HG03442 (cell line): Measurements from ENCODE around the gene ARHGAP31.

ENCODE experiments used
- ATAC-seq: cut with Tn5 transposase; IDR thresholded peaks from one replicate; pipeline ENCODE4 v1.9.1; 2021; ENCODE audit warnings: mild to moderate bottlenecking, moderate library complexity; ENCODE audit not compliant: unreplicated experiment

Gene ARHGAP31

DNA sequence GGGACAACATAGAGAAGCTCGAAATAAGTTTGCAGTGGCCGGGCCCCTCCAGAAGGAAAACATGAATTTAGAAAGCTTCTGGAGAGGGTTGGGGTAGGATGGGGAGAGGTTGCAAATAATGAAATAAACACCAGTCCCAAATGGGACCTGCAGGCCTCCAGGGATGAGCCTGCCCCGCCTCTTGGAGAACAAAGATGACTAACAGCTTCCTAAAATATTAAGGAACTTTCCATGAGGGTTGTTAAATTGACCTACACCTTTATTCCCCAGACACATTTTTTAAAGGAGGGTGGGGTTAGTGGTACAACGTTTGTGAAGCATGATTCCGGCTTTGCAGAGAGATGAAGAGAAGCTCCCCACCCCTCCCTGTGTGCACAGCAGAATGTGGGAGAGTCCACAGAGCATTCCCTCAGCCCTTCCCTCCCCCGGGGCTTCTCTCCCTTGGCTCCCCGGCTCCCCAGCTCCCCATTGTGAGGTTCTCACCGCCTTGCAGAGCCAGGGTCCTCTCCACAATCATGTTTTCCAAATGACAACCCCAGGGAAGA, 84.1 kb downstream of the ARHGAP31 start:
- no peak for ATAC-seq

DNA sequence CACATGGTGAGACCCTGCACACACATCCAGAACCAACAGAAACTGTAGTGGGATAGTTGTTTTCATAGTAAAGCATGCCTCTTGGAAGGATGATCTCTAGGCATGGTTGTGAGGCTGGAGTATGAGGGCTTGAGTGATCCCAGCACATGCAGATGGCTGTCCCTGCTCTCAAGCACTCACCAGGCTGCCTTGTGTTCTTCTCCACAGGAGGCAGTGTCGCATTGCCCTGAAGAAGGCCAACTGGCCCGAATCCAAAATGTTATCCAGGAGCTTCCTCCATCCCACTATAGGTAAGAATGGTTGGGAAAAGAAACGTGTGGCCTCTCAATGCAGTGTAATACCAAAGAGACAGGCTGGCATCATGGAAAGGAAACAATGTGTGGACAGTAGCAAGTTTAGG, 86.5 kb downstream of the ARHGAP31 start:
- ATAC-seq, result no peak

DNA sequence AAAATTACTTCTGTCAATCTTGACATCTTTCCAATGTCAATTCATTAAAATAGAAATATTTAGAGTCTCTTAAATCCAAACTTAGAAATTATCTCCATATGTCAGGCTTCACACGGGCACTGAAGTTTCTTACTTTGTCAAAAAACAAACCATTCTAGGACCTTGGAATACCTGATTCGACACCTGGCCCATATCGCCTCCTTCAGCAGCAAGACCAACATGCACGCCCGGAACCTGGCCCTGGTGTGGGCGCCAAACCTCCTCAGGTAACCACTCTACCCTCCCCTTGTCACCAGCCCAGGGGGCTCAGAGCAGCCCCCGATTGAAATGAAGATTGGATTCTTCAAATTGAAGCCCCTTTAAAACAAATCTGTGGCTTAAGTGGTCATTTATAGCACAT, 88.0 kb downstream of the ARHGAP31 start:
- ATAC-seq, result no peak

DNA sequence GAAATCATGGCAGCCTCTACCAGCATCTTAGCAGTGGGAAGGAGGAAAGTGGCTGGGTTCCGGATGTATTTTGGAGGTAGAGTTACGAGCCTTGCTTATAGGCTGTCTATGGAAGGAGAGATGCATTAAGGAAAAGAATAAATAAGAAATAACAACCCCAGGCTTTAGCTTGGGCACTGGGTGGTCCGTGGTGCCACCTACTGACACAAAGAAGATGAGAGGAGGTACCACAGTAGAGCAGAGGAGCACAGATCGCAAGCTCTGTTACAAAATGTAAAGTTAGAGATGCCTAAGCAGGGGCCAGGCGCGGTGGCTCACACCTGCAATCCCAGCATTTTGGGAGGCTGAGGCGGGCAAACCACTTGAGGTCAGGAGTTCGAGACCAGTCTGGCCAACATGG, 94.4 kb downstream of the ARHGAP31 start:
- ATAC-seq, result no peak

DNA sequence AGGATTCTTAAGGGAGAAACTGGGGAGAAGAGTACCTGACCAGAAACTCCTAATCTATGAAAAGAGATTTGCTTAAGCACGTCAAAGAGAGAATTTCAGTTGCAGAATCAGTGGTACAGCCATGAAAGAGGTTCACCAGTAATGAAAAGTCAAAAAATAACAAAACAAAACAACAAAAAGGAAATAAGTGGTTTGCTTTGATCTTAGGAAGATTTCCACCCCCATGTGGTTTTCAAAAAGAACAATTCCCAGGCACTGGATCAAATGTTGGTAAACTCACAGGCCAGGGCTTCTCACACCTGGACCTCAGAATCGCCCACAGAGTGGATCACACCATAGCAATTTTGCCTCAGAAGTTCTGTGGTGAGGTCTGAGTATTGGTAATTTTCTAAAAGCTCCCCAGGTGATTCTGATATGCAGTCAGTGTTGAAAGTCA, 101.8 kb downstream of the ARHGAP31 start:
- ATAC-seq, result peak; percentile 87

DNA sequence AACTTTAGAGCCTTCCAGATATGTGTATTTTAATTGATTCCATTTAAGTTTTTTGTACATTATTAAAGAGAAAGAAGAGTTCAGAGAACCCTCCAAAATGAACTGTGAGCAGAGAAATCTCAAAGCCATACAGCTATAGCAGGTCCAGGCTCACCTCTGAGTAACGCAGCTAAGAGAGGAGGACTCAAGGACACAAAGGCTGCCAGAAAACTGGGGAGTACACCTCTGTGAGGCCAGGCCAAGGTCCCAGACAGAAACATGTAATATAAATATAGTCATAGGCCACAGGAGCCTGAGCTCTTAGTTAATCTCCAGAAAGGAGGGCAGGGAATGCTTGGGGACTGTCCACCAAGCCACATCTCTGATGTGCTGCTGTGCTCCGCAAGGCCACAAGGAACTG, 102.7 kb downstream of the ARHGAP31 start:
- ATAC-seq, result no peak

DNA sequence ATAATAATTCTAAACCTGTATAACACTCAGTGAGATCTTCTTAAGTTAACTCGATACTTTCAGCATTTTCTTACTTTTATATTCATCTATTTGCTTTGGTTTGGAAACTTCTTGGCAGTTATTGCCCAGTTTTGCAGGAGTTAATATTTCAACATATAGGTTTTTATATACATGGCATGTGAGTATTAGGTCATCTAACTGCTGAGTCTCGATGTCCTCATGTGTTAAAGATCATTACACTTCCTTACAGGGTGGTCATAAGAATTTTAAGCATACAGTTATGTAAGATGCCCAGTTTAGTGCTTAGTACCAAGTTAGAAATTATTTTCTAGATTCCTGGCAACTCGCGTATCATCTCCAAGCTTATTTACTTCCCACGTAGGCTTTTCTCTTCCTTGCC, 106.3 kb downstream of the ARHGAP31 start:
- no peak for ATAC-seq

DNA sequence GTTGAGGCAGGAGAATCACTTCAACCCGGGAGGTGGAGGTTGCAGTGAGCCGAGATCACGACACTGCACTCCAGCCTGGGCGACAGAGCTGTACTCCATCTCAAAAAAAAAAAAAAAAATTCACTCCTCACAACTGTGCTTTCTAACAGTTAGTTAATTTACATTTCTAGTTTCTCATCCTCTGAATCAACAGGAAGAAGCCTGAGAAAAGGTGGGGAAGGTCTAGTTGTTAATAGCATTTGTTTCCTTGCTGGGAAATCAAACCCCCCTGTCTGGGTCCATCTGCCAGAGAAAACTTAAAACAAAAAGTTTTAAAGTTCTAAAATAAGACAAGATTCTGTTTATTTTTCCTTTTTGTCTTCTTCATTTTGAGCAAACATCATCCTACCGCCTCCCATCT, 106.9 kb downstream of the ARHGAP31 start:
- ATAC-seq, result peak; percentile 37

DNA sequence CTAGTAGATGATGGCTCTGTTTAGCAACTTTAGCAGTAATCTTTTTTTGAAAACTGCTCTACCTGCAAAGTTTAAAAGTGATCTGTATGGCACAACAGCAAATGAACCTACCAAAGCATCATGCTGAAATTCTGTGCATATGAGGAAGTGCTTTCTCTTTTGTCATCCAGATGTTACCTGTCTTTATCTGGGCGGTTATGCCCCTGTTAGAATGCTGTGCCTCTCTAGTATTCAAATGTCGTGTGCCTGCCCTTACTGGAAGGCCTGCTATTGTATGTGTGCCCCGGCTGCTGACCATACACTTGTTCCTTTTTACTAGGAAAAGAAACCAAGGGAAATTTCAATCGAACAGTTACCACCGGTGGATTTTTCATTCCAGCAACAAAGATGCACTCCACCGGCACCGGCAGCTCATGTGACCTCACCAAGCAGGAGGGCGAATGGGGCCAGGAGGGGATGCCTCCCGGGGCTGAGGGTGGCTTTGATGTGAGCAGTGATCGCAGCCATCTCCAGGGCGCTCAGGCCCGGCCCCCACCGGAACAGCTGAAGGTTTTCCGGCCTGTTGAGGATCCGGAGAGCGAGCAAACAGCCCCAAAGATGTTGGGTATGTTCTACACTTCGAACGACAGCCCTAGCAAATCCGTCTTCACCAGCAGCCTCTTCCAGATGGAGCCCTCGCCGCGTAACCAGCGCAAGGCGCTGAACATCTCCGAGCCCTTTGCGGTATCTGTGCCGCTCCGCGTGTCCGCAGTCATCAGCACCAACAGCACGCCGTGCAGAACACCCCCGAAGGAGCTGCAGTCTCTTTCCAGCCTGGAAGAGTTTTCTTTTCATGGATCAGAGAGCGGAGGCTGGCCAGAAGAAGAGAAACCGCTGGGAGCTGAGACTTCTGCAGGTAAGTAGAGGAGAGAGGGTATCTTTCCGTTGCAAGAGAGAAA, 107.6 kb downstream of the ARHGAP31 start:
- ATAC-seq, result peak; percentile 64

DNA sequence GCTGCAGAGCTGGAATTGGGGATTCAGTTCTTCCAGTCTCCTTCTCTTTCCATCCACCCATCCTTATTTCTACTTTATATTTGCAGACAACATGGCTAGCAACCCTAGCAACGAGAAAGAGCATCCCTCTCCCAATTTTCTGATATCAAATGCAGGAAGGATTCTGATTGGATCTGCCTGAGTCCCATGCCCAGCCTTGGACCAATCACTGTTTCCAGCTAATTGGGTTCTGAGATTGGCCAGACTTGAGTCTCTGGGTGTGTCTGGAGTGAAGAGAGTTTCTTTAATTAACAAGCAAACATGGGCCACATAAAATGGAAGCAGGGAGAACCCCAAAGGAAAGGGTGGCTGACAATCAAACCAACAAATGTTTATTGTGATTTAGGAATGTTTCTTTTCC, 108.6 kb downstream of the ARHGAP31 start:
- no peak for ATAC-seq

DNA sequence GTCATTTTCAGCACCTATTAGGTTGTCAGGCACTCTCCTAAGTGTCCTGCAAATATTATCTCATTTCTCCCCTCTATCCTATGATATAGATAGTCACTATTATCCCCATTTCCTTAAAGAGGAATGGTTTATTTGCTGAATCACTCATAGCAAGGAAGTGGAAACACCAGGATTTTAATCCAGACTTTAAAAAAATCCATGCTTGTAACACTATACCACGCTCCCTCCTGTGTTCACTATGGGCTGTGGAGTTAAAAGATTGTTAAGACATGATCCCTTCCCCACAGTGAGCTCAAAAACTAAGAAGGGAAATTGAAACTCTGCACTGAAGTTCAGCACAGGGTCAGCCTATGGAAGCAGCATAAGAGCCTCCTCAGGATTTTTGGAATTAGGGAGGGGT, 109.0 kb downstream of the ARHGAP31 start:
- no peak for ATAC-seq

DNA sequence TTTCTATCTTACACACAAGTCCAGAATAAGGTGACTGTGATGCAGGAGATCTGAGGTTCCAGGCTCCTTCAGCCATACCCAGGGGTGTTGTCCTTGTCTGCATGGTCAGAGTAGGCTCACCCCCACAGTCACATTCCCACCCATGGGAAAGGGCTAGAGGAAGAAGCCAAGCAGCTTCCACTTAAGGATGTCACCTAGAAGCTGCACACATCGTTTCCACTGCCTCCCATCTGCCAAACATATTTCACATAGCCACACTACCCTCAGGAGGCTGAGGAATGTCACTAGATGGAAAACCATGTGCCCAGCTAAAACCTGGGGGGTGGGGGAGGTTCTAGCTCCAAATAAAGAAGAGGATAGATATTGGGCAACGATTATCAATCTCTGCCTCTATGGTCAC, 111.1 kb downstream of the ARHGAP31 start:
- no peak for ATAC-seq

DNA sequence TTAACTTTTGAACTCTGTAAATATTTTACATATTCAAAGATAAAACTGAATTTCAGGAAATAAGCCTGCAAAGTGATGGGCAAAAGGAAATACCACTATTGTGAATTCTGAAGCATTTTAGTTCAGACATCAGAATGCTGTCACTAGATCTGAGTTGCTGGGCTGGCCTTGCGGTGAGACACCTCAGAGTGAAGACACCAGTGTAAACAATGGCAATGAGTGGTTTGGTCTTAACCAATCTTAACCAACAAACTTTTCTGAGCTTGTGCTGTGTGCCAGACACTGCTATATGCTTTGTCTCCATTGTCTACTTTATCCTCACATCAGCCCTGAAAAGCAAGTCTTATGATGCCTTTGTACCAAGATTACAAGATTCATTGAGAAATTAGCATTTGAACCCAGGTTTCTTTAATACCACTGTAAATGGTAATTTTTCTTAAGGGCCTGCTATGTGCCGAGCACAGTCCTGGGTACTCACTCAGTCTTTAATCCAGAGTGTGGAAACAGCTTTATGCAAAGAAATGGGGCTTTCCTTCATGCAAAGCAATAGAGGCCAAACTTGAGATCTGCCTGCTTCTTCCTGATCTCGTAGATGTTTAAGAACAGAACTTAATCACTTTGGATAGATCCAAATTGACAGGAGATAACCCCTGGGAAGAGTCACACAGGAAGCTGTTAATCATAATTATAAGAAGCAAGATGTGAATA, 114.2 kb downstream of the ARHGAP31 start:
- peak; percentile 75 for ATAC-seq

DNA sequence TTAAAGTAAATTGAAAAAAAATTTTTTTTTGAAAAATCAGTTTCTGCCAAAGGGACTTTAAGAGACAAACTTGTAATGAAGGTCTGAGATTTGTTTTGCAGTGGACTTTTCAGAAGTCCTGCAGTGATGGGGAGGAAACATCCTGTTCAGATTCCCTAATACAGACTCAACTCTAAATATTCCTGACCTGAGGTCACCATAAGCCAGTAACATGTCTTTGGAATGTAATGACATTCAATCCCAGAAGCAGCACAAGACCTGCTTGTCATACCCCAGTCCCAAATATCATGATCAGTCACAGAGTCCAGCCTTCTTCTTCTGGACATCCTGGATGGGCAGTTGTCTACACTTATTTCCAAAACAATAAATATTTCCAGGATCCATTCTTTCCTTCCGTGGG, 115.7 kb downstream of the ARHGAP31 start:
- no peak for ATAC-seq

DNA sequence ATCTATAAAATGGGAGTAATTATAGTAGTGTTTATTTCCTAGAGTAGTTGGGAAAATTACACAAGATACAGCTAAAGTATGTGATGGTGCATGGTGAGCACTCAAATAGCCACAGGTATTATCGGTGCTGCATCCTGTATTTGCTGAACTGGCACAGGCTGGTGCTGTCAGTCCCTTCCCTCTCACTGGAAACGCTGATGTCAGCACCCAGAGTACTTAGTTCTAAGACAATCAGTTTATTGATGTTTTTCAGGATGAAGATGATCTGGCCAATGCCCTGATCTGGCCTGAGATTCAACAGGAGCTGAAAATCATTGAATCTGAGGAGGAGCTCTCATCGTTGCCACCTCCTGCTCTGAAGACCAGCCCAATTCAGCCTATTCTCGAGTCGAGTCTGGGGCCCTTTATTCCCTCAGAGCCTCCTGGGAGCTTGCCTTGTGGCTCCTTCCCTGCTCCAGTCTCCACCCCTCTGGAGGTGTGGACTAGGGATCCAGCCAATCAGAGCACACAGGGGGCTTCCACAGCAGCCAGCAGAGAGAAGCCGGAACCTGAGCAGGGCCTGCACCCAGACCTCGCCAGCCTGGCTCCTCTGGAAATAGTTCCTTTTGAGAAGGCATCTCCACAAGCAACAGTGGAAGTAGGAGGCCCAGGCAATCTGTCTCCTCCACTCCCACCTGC, 119.6 kb downstream of the ARHGAP31 start:
- ATAC-seq, result no peak

DNA sequence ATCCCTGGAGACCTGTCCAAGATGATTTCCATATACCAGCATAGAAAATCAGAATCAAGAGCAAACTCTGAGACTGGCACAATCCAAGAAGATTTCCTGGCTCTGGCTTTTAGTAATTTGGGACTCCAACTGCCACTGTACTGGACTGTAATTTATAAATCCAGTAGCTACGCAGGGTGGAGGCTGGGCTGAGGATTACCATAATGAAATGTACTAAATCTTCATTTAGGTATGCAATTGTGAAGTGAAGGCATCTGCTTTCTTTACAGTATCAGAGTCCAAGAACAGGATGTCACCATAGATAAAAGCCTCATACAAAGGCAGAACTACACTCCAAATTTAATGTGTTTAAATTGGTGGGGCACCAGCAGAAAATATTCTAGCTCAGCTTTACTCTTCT, 122.7 kb downstream of the ARHGAP31 start:
- no peak for ATAC-seq

DNA sequence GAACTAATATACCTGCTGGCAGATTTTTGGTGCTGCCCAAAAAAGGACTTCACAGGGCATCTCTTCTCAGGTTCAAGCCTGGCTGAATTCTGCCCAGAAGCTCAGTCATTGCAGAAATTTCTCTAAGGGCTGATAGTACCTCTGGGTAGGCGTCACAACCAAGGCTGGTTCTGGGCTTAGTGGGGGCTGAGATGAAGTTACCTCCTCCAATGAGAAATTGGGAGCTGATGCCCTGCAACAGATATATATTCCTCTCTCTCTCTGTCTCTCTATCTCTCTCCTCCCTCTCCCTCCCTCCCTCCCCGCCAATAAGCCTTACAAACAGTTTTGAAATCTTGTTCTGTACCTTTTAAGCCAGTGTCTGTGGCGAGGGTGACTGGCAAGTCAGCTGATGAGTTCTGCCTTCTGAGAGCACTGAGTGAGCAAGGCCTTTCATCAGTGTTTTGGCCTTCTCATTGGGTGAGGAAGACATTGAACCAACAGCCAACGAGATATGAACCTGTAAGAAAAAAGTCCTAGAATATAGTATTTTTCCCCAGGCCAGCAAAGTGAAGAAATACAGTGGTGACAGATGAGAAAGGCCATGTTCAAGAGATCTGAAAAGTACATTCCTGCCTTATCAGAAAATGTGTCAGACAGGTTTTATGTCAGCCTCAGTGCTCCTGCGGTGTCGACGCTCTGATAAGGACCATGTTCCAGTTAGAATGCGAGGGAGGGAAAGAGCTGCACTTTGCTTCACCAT, 123.8 kb downstream of the ARHGAP31 start:
- no peak for ATAC-seq

DNA sequence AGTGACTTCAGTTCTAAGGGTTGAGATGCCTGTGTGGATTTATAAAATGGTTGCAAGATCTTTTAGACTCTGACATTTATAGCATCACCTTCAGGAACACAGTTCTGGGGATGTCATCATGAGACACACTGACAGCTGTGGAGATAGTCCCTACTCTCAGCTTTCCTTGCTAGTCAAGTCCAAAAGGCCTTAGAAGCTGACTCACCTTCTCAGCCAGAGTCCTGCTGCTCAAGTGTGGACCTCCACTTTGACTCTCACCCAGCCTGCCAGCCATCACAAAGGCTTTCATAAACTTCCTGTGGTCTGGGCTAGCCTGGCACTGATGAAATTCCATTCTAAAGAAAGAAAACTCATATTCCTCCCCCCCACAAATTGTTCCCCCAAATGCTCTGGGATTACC, 124.5 kb downstream of the ARHGAP31 start:
- ATAC-seq, result no peak

DNA sequence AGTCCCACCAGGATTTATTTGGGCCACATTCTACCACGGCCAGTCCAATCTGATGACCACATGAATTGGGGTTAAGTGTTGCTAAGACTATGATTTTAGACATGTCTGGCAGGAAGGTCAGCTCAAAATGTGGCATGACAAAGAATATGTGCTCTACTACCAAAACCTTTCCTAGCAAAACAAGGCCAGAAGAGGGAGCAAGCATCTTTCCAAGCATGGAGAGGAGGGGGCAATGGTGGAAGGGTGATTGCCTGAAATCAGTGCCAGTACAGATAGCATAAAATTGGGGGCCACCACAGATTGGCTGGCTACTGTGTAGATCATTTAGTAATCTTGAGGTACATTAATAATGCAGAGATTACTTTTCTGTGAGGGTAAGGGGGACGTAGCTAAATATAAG, 126.0 kb downstream of the ARHGAP31 start:
- ATAC-seq, result no peak

DNA sequence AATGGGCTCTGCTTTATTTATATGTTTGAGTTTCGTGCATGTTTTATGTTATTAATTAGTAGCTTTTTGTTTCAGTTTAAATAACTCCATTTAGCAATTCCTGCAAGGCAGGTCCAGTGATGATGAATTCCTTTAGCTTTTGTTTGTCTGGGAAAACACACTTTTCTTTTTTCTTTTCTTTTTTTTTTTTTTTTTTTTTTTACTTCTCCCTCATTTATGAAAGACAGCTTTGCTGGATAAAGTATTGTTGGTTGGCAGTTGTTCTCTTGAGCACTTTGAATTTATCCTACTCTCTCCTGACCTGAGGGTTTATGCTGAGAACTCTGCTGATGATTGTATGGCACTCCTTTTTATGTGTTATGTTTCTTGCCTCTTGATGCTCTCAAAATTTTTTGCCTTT, 133.5 kb downstream of the ARHGAP31 start:
- no peak for ATAC-seq

DNA sequence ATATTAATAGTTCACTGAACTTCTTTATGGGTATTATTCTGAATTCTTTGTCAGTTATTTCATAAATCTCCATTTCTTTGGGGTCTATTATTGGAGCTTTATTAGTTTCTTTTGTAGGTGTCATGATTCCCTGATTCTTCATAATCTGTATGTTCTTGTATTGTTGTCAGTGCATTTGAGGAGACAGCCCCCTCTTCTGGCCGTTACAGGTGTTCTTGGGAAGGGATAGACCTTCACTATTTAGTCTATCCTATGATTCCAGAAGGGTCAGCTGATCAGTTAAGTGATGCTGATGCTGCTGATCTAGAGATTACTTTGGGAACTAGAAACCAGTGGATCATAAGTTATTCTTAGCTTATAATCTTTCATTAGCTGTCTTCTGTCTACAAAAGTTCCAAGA, 134.4 kb downstream of the ARHGAP31 start:
- no peak for ATAC-seq
